AG04450 (cell line): Measurements from ENCODE around the gene FKTN. TPM values are rescaled to one million over a fixed set of nuclear protein-coding genes. Genes with fewer than 3 reads are reported as not detected.
"Not testable (repeated sequence)": the region's sequence is repeated elsewhere in the genome, so short reads cannot be mapped to it uniquely, and the experiment has no call there.

Source experiments
- CTCF ChIA-PET: fragments of 300-600, 350-600 bp; formaldehyde crosslinking; extraction: SDS; loops from one replicate; lab custom pipeline; 2022; ENCODE audit warnings: antibody characterized with exemption, inconsistent platforms; lab: Charles Lee
- POLR2A ChIA-PET: fragments of 350-600 bp; formaldehyde crosslinking; extraction: SDS; loops from one replicate; lab custom pipeline; 2021; ENCODE audit warnings: antibody characterized with exemption, inconsistent platforms; lab: Yijun Ruan, JAX
- DNase-seq: peaks from one replicate; pipeline ENCODE4 v3.0.0-alpha.2; 2011; ENCODE audit warnings: low read depth, low spot score
- H3K27ac ChIP-seq: one replicate; pipeline ENCODE4 v1.5.1; 2012; ENCODE audit warnings: low read depth, low read length, control low read depth
- H3K27me3 ChIP-seq: one replicate; pipeline ENCODE4 v1.6.0; 2012; ENCODE audit warnings: low read length; ENCODE audit not compliant: control insufficient read depth, insufficient read depth
- H3K4me3 ChIP-seq: 2 replicates; pipeline ENCODE4 v1.5.1; 2011; ENCODE audit warnings: mild to moderate bottlenecking, low read depth, low read length, control low read depth
- H3K9me3 ChIP-seq: 2 replicates; pipeline ENCODE4 v1.5.1; 2012; ENCODE audit warnings: low read length; ENCODE audit not compliant: control insufficient read depth, insufficient read depth
- polyA plus RNA-seq: library from polyadenylated mRNA; depleted of rRNA; stranded (reverse); fragments of >200 nt; gene quantifications from 2 replicates; pipeline ENCODE4 v1.2.3, GENCODE V29; 2011
- TF ChIP-seq, protein P1 (sequence below): IDR thresholded peaks from 2 replicates; pipeline ENCODE4 v1.5.1; 2011; ENCODE audit warnings: low read depth, low read length, control low read depth, inconsistent platforms

FKTN gene
- polyA plus RNA-seq, 1 experiment, result 24.0 TPM

DNA sequence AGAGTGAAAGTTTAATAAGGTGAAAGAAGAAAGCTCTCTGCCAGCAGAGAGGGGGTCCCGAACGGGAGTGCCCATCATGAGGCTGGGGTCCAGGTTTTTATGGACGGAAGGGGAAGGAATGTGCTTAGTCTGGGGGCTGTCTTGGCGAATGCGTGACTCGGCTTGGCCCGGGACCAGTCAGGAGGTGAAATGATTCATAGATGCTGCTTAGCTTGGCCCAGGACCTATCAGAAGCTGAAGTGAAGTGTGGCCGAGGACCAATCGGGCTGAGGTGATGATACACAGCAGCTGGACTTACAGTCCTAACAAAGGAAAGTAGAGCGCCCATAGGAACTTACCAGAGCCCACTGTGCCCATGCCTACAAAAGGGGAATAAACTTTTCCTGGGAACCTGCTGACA, 3.9 kb upstream of the FKTN start:
- CTCF ChIA-PET, result no interaction called here
- TF ChIP-seq, protein P1, sequence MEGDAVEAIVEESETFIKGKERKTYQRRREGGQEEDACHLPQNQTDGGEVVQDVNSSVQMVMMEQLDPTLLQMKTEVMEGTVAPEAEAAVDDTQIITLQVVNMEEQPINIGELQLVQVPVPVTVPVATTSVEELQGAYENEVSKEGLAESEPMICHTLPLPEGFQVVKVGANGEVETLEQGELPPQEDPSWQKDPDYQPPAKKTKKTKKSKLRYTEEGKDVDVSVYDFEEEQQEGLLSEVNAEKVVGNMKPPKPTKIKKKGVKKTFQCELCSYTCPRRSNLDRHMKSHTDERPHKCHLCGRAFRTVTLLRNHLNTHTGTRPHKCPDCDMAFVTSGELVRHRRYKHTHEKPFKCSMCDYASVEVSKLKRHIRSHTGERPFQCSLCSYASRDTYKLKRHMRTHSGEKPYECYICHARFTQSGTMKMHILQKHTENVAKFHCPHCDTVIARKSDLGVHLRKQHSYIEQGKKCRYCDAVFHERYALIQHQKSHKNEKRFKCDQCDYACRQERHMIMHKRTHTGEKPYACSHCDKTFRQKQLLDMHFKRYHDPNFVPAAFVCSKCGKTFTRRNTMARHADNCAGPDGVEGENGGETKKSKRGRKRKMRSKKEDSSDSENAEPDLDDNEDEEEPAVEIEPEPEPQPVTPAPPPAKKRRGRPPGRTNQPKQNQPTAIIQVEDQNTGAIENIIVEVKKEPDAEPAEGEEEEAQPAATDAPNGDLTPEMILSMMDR, result no peak
- H3K9me3 ChIP-seq, result no peaks in the 10 kb centered on the region; the same call in 1 of the 2 replicates

DNA sequence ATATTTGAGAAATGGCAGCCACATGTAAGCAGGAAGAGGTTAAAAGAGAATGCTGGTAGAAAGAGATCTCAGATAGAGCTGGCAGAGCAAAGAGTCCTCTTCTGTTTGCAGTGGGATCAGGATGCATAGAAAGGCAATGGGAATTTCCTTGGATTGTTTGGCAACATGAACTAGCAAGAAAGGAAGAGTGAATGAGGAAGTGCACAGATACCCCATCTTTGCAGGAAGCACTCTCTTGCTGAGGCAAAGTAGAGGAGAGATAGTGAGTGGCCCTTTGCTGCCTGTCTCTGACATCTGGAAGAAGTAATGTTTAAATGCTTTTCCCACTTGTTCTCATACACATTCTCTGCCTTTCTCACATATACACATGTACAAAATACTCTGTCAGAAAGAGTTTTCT, 14.5 kb downstream of the FKTN start:
- TF ChIP-seq, protein P1, result no peak
- POLR2A ChIA-PET, result no interaction called here

More for the DNA sequence above, 3.9 kb upstream of the FKTN start:
- Histone ChIP-seq H3K27me3 (no peaks in the 10 kb centered on the region), H3K27ac (no peak overlapping the region), H3K4me3 (no peak overlapping the region)
- DNase-seq, result no peak
- POLR2A ChIA-PET, result no interaction called here

GRCh38 chr9:105579952-105580351, 22.0 kb downstream of the FKTN start:
- H3K9me3 ChIP-seq, H3K27me3 ChIP-seq, DNase-seq, H3K4me3 ChIP-seq, H3K27ac ChIP-seq, CTCF ChIA-PET, POLR2A ChIA-PET: not testable (repeated sequence)

More for the DNA sequence above, 14.5 kb downstream of the FKTN start:
- CTCF ChIA-PET, result interaction anchor here (0.5 kb wide), 1 partner anchor 11 kb away, joined by 3 read pairs; no protein-coding TSS in a partner anchor
- Histone ChIP-seq H3K27me3 (no peaks in the 10 kb centered on the region), H3K9me3 (no peaks in the 10 kb centered on the region), H3K4me3 (no peak overlapping the region), H3K27ac (no peak overlapping the region)
- DNase-seq, result no peak

DNA sequence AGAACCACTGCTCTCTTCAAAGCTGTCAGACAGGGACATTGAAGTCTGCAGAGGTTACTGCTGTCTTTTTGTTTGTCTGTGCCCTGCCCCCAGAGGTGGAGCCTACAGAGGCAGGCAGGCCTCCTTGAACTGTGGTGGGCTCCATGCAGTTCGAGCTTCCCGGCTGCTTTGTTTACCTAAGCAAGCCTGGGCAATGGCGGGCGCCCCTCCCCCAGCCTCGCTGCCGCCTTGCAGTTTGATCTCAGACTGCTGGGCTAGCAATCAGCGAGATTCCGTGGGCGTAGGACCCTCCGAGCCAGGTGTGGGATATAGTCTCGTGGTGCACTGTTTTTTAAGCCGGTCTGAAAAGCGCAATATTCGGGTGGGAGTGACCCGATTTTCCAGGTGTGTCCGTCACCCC, 23.6 kb downstream of the FKTN start:
- H3K4me3 ChIP-seq, CTCF ChIA-PET, POLR2A ChIA-PET, H3K9me3 ChIP-seq, DNase-seq, H3K27me3 ChIP-seq, H3K27ac ChIP-seq: not testable (repeated sequence)

GRCh38 chr9:105593145-105593544, 35.2 kb downstream of the FKTN start:
- ChIA-PET CTCF (no interaction called here), POLR2A (no interaction called here)
- TF ChIP-seq, protein P1, result no peak

DNA sequence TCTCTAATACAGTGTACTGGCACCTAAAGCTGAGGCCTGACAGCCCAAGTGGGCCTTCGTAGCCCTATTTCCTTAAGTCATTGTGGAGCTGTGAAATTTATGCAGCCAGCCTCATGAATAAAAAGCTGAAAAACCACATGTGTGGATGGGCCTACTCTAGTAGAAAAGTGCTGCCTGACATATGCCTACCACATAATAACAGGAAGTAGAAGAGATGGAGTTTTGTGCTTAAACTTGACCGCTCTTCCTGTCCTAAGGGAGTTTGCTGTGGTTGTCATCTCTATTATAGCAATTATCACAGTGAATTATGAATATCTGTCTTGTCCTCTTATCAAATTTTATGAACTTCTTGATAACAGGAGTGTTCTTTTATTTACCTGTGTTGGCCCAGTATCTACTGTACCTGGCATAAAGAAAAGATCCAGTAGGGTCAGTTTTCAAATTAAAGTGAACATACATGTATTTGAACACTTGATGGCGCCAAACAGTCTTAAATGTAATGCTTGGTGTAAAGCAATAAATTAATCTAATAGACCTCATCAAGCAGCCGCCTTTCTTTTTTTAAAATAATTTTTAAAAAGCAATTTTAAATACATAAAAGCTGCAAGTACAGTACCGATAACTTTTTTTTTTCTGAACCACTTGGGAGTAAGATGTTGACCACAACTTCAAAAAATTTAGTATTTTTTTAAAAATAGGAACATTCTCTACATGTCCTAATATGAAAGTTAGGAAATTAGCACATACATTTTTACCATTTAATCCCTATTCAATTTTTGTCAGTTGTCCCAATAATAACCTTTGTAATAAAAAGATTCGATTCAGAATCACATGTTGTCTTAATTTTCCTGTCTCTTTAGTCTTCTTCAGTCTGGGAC, 51.0 kb downstream of the FKTN start:
- DNase-seq, result peak; percentile 11
- H3K27ac ChIP-seq, result no peak overlapping the region
- no peaks in the 10 kb centered on the region for H3K9me3 ChIP-seq
- POLR2A ChIA-PET, result no interaction called here
- H3K27me3 ChIP-seq, result no peaks in the 10 kb centered on the region
- TF ChIP-seq, protein P1, result peak; percentile 60
- H3K4me3 ChIP-seq, result no peak overlapping the region
- CTCF ChIA-PET, result interaction anchor here (0.6 to 3.3 kb wide), 20 partner anchors 8 to 1597 kb away, joined by 3 to 56 read pairs (median 4); no protein-coding TSS in a partner anchor

More at GRCh38 chr9:105593145-105593544, 35.2 kb downstream of the FKTN start:
- Histone ChIP-seq H3K4me3 (no peak overlapping the region), H3K27ac (no peak overlapping the region), H3K27me3 (no peaks in the 10 kb centered on the region), H3K9me3 (peaks cover 7% of the 10 kb centered on the region; the same call in 1 of the 2 replicates)
- DNase-seq, result no peak
